Mesenchymal stem cell (in vitro differentiated cells and primary cell): Measurements from ENCODE around the gene NFILZ.
A peak's percentile ranks its signal among the peaks of the same experiment; 100 is the strongest.

ENCODE experiments used
- DNase-seq: peaks from one replicate; pipeline ENCODE4 v3.0.0-alpha.2; 2013
- H2AFZ ChIP-seq: one replicate; pipeline ENCODE4 v1.6.1; 2013; ENCODE audit warnings: low read depth, mild to moderate bottlenecking, control low read depth, inconsistent platforms, low read length, moderate library complexity
- H2AK5ac ChIP-seq: 2 replicates; pipeline ENCODE4 v1.6.1; 2013; ENCODE audit warnings: low read length, moderate library complexity, mild to moderate bottlenecking, inconsistent platforms; ENCODE audit not compliant: severe bottlenecking
- H2BK120ac ChIP-seq: one replicate; pipeline ENCODE4 v1.6.1; 2013; ENCODE audit warnings: low read depth, mild to moderate bottlenecking, inconsistent platforms, low read length, moderate library complexity
- H2BK12ac ChIP-seq, 2 experiments: one replicate each; pipeline ENCODE4 v1.6.1; 2013; ENCODE audit warnings: inconsistent platforms in 2 of 2, low read length in 2 of 2, mild to moderate bottlenecking in 2 of 2, moderate library complexity in 2 of 2, control low read depth in 1 of 2
- H2BK15ac ChIP-seq: one replicate; pipeline ENCODE4 v1.6.1; 2013; ENCODE audit warnings: mild to moderate bottlenecking, low read depth, inconsistent platforms; ENCODE audit not compliant: poor library complexity, severe bottlenecking
- H2BK5ac ChIP-seq: 2 replicates; pipeline ENCODE4 v1.6.1; 2013; ENCODE audit warnings: low read depth, mild to moderate bottlenecking, low read length, control low read depth, inconsistent platforms; ENCODE audit not compliant: poor library complexity, severe bottlenecking
- H3K14ac ChIP-seq, 2 experiments: one replicate each; pipeline ENCODE4 v1.6.1; 2013; ENCODE audit warnings: inconsistent platforms in 2 of 2, low read length in 2 of 2, control low read depth in 1 of 2, mild to moderate bottlenecking in 1 of 2, moderate library complexity in 1 of 2
- H3K18ac ChIP-seq, 2 experiments: one replicate each; pipeline ENCODE4 v1.6.1; 2013; ENCODE audit warnings: inconsistent platforms in 2 of 2, low read length in 2 of 2, control low read depth in 1 of 2, low read depth in 1 of 2, mild to moderate bottlenecking in 1 of 2
- H3K23ac ChIP-seq, 2 experiments: one replicate each; pipeline ENCODE4 v1.6.1; 2013; ENCODE audit warnings: inconsistent platforms in 2 of 2, low read length in 2 of 2, mild to moderate bottlenecking in 2 of 2, moderate library complexity in 2 of 2, control low read depth in 1 of 2
- H3K27ac ChIP-seq: 2 replicates; pipeline ENCODE4 v1.5.1; 2013; ENCODE audit warnings: mild to moderate bottlenecking, moderate library complexity, low read length, control low read depth, inconsistent platforms; ENCODE audit not compliant: poor library complexity, severe bottlenecking
- H3K27me3 ChIP-seq, 2 experiments: 2 replicates each; pipeline versions ENCODE4 v1.6.1 to v1.7.0; 2013; ENCODE audit warnings: low read length in 2 of 2, mild to moderate bottlenecking in 2 of 2, moderate library complexity in 2 of 2, control low read depth in 1 of 2, inconsistent platforms in 1 of 2; ENCODE audit not compliant: control insufficient read depth in 1 of 2, insufficient read depth in 1 of 2
- H3K36me3 ChIP-seq, 2 experiments: 2 replicates each; pipeline versions ENCODE4 v1.6.1 to v1.7.0; 2013; ENCODE audit warnings: low read length in 2 of 2, control low read depth in 1 of 2, inconsistent platforms in 1 of 2, low read depth in 1 of 2, mild to moderate bottlenecking in 1 of 2; ENCODE audit not compliant: insufficient read depth in 2 of 2, control insufficient read depth in 1 of 2
- H3K4ac ChIP-seq, 2 experiments: one replicate each; pipeline ENCODE4 v1.6.1; 2013; ENCODE audit warnings: inconsistent platforms in 2 of 2, low read length in 2 of 2, mild to moderate bottlenecking in 2 of 2, moderate library complexity in 2 of 2, control low read depth in 1 of 2, low read depth in 1 of 2
- H3K4me1 ChIP-seq: 2 replicates; pipeline ENCODE4 v1.6.1; 2013; ENCODE audit warnings: low read depth, low read length, control low read depth; ENCODE audit not compliant: control insufficient read depth, insufficient read depth
- H3K4me2 ChIP-seq: 2 replicates; pipeline ENCODE4 v1.6.1; 2013; ENCODE audit warnings: low read length, mild to moderate bottlenecking, inconsistent platforms; ENCODE audit not compliant: poor library complexity, severe bottlenecking
- H3K4me3 ChIP-seq, 2 experiments: 2 replicates each; pipeline versions ENCODE4 v1.5.1 to v1.7.0; 2013; ENCODE audit warnings: low read length in 2 of 2, mild to moderate bottlenecking in 2 of 2, control low read depth in 1 of 2, low read depth in 1 of 2; ENCODE audit not compliant: insufficient read depth in 1 of 2
- H3K79me1 ChIP-seq: replicated peaks from 2 replicates; pipeline ENCODE4 v1.6.1; 2013; ENCODE audit warnings: mild to moderate bottlenecking, control low read depth, low read length, inconsistent platforms; ENCODE audit not compliant: poor library complexity, severe bottlenecking
- H3K9ac ChIP-seq: 2 replicates; pipeline ENCODE4 v1.7.0; 2013; ENCODE audit warnings: mild to moderate bottlenecking, low read length, moderate library complexity
- H3K9me3 ChIP-seq: 2 replicates; pipeline ENCODE4 v1.7.0; 2013; ENCODE audit warnings: mild to moderate bottlenecking, low read length; ENCODE audit not compliant: control insufficient read depth
- H4K8ac ChIP-seq: one replicate; pipeline ENCODE4 v1.6.1; 2013; ENCODE audit warnings: inconsistent platforms, mild to moderate bottlenecking, low read length, moderate library complexity
- H4K91ac ChIP-seq: one replicate; pipeline ENCODE4 v1.6.1; 2013; ENCODE audit warnings: mild to moderate bottlenecking, low read length, inconsistent platforms
- WGBS: methylation state at CpG from one replicate; pipeline ENCODE4 v1.1.7; 2013; ENCODE audit warnings: mixed read lengths; 5-methylcytosine and 5-hydroxymethylcytosine counted together

Gene NFILZ

DNA sequence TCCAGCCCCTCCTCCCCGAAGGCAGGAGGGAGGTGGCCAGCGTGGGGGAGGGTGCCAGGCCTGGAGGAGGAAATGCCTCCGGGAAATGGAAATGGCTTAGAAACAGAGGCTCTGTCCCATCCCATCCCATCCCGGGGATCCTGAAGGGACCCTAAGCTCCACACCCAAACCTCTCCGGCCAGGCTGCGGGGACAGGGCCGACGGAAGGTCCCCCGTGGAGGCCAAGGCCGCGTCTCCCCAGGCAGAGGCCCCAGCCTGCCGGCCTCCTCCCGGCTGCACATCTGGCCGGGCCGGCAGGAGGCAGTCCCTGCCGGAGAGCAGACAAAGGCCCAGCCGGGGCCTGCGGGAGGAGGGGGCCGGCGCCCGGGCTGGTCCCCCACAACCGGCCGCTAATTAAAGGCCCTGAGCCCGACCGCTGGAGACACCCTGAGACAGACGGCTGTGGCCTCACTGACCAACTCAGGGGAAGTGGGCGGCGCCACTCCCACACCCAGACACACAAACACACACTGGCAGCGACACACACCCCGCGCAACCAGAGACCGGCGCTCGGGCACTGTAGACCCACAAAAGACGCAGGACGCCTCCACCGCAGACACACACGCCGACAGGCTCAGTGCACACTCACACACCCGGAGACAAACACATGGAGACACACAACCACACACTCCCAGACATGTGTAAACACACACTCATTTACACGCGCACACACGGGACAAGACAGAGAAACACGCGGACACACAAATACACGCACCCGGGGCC is 21.0 kb upstream of the NFILZ start:
- H2BK5ac ChIP-seq = peak overlapping the region; percentile 35
- no peaks in the 10 kb centered on the region for H3K27me3 ChIP-seq
- peak overlapping the region in 1 of 2 experiments; percentile 88 for H2BK12ac ChIP-seq
- H4K91ac ChIP-seq = peak overlapping the region; percentile 45
- H3K18ac ChIP-seq = peak overlapping the region; percentile 75 to 97
- peak overlapping the region; percentile 83 to 89 for H3K4me3 ChIP-seq
- H3K23ac ChIP-seq = no peak overlapping the region
- H2AK5ac ChIP-seq = peak overlapping the region; percentile 18
- H3K4me2 ChIP-seq = peak overlapping the region; percentile 52
- WGBS = under 1% methylated on average over 44 of the region's 47 CpGs
- H2AFZ ChIP-seq = peak overlapping the region; percentile 39
- peak overlapping the region; percentile 82 for H2BK15ac ChIP-seq
- peaks cover 7% of the 10 kb centered on the region for H3K9me3 ChIP-seq
- H3K4ac ChIP-seq = peak overlapping the region; percentile 49 to 90
- H3K79me1 ChIP-seq = peaks cover 25% of the 10 kb centered on the region
- peak; percentile 83 for DNase-seq
- peak overlapping the region; percentile 94 for H4K8ac ChIP-seq
- peak overlapping the region in 1 of 2 experiments; percentile 99 for H3K14ac ChIP-seq
- H3K4me1 ChIP-seq = peaks cover 26% of the 10 kb centered on the region
- H3K9ac ChIP-seq = peak overlapping the region; percentile 89
- peak overlapping the region; percentile 73 for H3K27ac ChIP-seq
- H2BK120ac ChIP-seq = no peak overlapping the region
- peaks cover 6 to 17% of the 10 kb centered on the region in 2 experiments for H3K36me3 ChIP-seq

DNA sequence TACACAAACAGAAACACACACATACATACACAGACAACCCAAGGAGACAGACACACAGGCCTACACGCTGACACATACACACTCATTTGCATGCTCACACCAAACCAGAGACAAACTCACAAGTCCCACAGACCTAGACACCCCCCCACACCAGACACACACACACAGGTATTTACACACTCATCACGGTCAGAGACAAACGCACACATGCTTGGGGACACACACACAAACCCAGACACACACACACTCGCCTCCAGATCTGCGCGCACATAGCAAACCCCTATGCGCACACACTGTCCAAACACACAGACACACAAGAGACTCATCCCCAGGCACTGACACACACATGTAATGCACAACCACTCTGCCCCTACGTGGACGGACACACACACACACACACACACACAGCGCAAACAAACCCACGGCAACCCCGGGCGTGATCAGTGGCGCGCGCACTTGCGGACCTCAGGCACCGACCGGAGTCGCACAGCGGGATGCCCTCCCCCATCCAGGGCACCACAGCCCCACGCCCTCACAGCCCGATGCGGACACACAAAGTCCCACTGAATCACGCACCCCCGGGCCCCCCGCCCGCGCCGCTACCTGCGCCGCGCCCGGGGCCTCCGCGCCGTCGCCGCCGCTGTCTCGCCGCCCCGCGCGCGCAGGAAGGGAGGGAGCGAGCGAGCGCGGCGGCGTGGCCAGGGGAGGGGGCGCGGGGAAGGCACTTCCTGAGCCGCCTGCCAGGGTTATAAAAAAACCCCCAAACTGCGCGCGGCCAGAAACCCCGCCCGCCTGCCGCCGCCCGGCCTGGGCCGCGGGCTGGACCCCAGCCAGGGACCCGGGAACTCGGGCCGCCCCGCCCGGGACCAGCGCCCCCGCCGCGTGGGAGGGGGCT is 20.1 kb upstream of the NFILZ start, which contains the start of gene ADAMTS10:
ADAMTS10 (minus strand) TSS at position 675 of the 895 bp plus-strand sequence. CDS start 5,005 bp downstream, outside the sequence.
- Histone ChIP-seq H3K9ac (peak within 1 kb of the TSS; percentile 89), H4K8ac (peak within 1 kb of the TSS; percentile 94), H3K4ac (peak within 1 kb of the TSS; percentile 71 to 90), H2BK5ac (peak within 1 kb of the TSS; percentile 33), H3K27ac (peak within 1 kb of the TSS; percentile 54), H3K4me1 (peaks cover 28% of the 10 kb centered on the region), H2AK5ac (peak within 1 kb of the TSS; percentile 23), H3K14ac (peak within 1 kb of the TSS in 1 of 2 experiments; percentile 99), H2BK15ac (peak within 1 kb of the TSS; percentile 94), H2AFZ (peak within 1 kb of the TSS; percentile 85), H3K4me2 (peak within 1 kb of the TSS; percentile 52), H4K91ac (peak within 1 kb of the TSS; percentile 45), H3K36me3 (peaks cover 0 to 11% of the 10 kb centered on the region in 2 experiments), H3K9me3 (no peaks in the 10 kb centered on the region), H3K23ac (peak within 1 kb of the TSS in 1 of 2 experiments; percentile 92), H3K79me1 (peaks cover 20% of the 10 kb centered on the region), H2BK12ac (peak within 1 kb of the TSS; percentile 29 to 96), H3K4me3 (peak within 1 kb of the TSS; percentile 83 to 89), H3K27me3 (no peaks in the 10 kb centered on the region), H3K18ac (peak within 1 kb of the TSS; percentile 75 to 97), H2BK120ac (peak within 1 kb of the TSS; percentile 90)
- DNase-seq = no peak
- WGBS = 2% methylated on average over 65 of the region's 74 CpGs

DNA sequence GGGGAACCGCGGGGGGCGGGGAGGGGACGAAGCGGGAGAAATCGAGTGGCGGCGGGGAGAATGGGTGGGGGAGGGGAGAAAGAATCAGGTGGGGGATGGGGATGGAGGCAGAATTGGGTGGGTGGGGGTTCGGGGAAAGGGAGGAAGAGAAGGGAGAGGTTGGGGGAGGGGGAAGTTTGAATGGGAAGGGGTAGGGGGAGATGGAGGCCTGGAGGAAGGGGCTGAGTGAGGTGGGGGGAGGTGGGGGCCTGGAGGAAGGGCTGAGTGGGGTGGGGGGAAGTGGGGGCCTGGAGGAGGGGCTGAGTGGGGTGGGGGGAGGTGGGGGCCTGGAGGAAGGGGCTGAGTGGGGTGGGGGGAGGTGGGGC is 19.5 kb upstream of the NFILZ start:
- no peak overlapping the region for H4K8ac ChIP-seq
- peak overlapping the region in 1 of 2 experiments; percentile 75 for H3K18ac ChIP-seq
- H2AK5ac ChIP-seq = no peak overlapping the region
- no peaks in the 10 kb centered on the region for H3K9me3 ChIP-seq
- DNase-seq = no peak
- H3K4ac ChIP-seq = no peak overlapping the region
- H3K36me3 ChIP-seq = peaks cover 0 to 5% of the 10 kb centered on the region in 2 experiments
- no peaks in the 10 kb centered on the region for H3K27me3 ChIP-seq
- H2BK12ac ChIP-seq = no peak overlapping the region
- H3K4me1 ChIP-seq = peaks cover 29% of the 10 kb centered on the region
- H3K9ac ChIP-seq = no peak overlapping the region
- peaks cover 15% of the 10 kb centered on the region for H3K79me1 ChIP-seq
- 3% methylated on average over 6 of the region's 9 CpGs for WGBS
- peak overlapping the region in 1 of 2 experiments; percentile 89 for H3K4me3 ChIP-seq
- H3K27ac ChIP-seq = no peak overlapping the region
- H3K4me2 ChIP-seq = no peak overlapping the region
- no peak overlapping the region for H3K14ac ChIP-seq
- no peak overlapping the region for H2BK5ac ChIP-seq
- H2BK15ac ChIP-seq = no peak overlapping the region
- no peak overlapping the region for H2AFZ ChIP-seq
- no peak overlapping the region for H3K23ac ChIP-seq
- no peak overlapping the region for H4K91ac ChIP-seq
- H2BK120ac ChIP-seq = peak overlapping the region; percentile 90
